ENCODE data around the gene COPS8.

The COPS8 gene

GRCh38 chr2:237131749-237132533 lies 46.3 kb downstream of the COPS8 start:
- DNase-seq (ENCODE audit: low read depth): no peak

GRCh38 chr2:237132799-237133198 lies 47.1 kb downstream of the COPS8 start:
- DNase-seq (ENCODE audit: low read depth): no peak

DNA sequence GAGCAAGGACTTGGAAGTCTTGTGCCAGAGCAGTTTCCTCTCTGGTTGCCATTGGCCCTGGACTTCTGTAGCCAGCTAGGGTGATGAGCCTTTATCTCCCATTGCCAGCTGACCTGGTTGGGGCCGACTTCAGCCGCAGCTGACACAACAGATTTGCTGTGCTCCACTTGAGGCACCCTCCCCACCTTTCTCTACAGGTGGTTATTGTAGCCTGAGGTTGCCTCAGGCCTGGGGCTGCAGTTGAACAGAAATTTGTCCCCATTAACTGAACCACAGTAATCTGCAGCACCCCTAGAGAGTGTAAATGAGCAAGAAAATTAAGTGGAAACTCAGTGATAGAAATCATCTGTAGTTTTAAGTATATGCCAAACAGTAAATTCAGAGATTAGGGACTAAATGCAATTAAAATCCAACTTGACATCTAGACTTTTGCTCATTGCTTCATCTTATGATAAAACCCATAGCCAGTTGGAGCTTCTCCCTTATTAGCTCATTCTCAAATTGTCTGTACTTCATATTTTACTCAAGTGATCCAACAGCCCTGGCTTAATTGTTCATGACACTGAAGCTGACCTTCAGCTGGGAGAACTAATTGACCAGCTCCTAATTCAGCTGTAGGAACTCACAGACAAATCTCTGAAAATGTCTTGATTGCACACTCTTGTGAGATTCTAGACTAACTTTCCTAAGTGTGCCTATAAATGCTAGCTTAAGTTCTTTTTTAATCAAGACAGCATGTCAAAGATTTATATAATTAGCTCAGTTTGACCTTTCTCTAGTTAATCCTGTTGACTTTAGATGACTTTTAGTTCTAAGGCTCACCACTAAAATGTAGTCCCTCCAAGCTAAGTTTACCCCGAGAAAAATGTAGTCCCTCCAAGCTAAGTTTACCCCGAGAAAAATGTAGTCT lies 48.9 kb downstream of the COPS8 start:
- no peak for DNase-seq (ENCODE audit: low read depth)

GRCh38 chr2:237136824-237137223 lies 51.1 kb downstream of the COPS8 start:
- DNase-seq (ENCODE audit: low read depth): no peak

- no peak for DNase-seq (ENCODE audit: low read depth)
Observed at GRCh38 chr2:237137626-237138323, 52.1 kb downstream of the COPS8 start.

DNA sequence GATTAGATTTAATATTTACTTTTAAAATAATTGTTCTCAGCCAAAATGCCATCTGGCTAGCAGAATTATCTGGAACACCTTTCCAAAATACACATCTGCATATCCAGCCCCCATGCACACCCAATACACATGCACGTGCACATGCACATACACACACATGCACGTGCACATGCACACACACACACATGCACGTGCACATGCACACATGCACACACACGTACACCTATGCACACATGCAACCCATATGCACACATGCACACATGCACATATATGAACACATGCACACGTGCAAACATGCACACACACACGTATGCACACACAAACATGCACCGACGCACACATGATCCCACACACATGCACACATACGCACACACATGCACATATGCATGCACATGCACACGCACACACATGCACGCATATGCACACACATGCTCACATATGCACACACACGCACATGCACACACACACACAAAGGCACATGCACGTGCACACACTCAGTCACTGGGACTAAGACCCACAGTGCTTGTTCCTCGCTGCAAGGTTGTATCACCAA lies 53.5 kb downstream of the COPS8 start:
- no peak for DNase-seq (ENCODE audit: low read depth)

GRCh38 chr2:237140689-237141285 lies 55.1 kb downstream of the COPS8 start:
- no peak for DNase-seq (ENCODE audit: low read depth)

- peak; percentile 69 for DNase-seq (ENCODE audit: low read depth)
Observed at GRCh38 chr2:237141571-237142051, 55.9 kb downstream of the COPS8 start.

- no peak for DNase-seq (ENCODE audit: low read depth)
Observed at GRCh38 chr2:237143118-237143517, 57.4 kb downstream of the COPS8 start.

DNA sequence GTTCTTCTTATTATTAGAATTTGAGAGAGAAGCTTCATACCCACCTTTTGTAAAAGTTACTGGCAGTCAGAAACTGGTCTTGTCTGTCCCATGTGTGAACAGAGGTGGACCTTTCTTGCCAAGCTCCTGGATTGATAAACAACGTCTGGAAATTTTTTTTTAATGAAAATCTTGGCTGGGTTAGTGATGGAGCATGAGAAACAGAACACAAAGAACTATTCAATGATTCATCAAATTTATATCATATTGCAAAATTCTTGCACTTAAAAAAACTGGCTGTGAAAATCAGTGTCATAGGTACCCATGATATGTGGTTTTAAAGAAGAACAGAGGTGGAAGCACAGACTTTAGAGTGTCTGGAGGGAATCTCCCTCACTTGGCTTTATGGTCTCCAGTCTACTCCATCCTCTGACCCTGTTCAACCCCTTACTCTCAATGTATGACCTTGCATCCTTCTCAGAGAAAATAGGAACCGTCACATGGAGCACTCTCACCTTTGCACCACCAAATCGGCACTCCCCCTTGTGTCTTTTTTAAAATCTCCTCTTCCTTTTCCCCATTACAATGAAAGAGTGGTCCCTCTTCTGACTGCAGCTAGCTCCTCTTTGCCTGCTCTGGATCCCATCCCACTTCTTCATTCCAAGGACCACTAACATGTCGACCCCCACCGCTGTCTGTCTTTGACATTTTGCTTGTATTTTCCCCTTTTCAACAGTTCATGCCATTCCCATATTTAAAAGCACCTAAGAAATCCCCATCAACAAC lies 58.2 kb downstream of the COPS8 start:
- peak; percentile 67 for DNase-seq (ENCODE audit: low read depth)

- DNase-seq (ENCODE audit: low read depth): no peak
Observed at GRCh38 chr2:237144516-237144915, 58.8 kb downstream of the COPS8 start.

- no peak for DNase-seq (ENCODE audit: low read depth)
Observed at GRCh38 chr2:237147317-237147716, 61.6 kb downstream of the COPS8 start.

DNA sequence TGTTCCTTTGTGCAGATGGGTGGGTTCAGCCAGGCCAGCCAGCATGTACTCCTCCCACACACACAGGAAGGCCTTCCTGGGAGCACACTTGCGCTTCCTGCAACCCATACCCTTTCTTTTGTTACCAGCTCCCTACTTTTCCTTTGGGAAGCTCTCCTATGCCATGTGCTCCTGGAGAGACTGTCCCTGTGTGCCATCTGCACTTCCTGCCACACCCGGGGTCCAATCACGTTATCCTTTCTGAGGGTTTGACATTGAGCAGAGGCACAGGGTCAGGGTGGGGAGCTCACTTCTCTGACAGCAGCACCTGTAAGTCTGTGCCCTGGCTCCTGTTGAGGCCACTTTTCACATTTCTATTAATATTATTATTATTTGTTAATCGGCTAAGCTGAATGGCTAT lies 62.9 kb downstream of the COPS8 start:
- DNase-seq (ENCODE audit: low read depth): no peak

GRCh38 chr2:237149425-237149824 lies 63.7 kb downstream of the COPS8 start:
- DNase-seq (ENCODE audit: low read depth): no peak
